Superior temporal gyrus (tissue), 1 donor: ENCODE measurements around the gene DPEP2.
A peak's percentile ranks its signal among the peaks of the same experiment; 100 is the strongest.
"Not testable (repeated sequence)": the region's sequence is repeated elsewhere in the genome, so short reads cannot be mapped to it uniquely, and the experiment has no call there.

Experiments
- DNase-seq: peaks from one replicate; pipeline ENCODE4 v3.0.0-alpha.2; 2016; ENCODE audit errors: extremely low spot score

Gene DPEP2, protein sequence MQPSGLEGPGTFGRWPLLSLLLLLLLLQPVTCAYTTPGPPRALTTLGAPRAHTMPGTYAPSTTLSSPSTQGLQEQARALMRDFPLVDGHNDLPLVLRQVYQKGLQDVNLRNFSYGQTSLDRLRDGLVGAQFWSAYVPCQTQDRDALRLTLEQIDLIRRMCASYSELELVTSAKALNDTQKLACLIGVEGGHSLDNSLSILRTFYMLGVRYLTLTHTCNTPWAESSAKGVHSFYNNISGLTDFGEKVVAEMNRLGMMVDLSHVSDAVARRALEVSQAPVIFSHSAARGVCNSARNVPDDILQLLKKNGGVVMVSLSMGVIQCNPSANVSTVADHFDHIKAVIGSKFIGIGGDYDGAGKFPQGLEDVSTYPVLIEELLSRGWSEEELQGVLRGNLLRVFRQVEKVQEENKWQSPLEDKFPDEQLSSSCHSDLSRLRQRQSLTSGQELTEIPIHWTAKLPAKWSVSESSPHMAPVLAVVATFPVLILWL

DNA sequence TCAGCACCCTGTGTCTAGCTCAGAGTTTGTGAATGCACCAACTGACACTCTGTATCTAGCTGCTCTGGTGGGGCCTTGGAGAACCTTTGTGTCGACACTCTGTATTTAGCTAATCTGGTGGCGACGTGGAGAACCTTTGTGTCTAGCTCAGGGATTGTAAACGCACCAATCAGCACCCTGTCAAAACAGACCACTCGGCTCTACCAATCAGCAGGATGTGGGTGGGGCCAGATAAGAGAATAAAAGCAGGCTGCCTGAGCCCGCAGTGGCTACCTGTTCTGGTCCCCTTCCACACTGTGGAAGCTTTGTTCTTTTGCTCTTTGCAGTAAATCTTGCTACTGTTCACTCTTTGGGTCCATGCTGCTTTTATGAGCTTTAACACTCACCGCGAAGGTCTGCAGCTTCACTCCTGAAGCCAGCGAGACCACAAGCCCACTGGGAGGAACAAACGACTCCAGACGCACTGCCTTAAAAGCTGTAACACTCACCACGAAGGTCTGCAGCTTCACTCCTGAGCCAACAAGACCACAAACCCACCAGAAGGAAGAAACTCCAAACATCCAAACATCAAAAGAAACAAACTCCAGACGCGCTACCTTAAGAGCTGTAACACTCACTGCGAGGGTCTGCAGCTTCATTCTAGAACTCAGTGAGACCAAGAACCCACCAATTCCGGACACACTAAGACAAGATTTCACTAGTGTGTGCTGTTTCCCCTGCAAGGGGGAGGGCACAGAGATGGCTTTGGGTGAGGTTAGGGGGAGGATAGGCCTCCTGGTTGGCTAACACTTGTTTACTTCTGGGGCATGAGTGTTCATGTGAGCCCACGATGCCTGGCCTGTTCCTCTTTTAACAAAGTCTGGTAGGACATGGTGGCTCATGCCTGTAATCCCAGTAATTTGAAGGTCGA, at the start of gene DPEP2:
TSS of gene DPEP2 (minus strand) at position 706 of the 910 bp plus-strand sequence. CDS start 6,272 bp downstream, outside the sequence.
- peak; percentile 11 for DNase-seq

DNA sequence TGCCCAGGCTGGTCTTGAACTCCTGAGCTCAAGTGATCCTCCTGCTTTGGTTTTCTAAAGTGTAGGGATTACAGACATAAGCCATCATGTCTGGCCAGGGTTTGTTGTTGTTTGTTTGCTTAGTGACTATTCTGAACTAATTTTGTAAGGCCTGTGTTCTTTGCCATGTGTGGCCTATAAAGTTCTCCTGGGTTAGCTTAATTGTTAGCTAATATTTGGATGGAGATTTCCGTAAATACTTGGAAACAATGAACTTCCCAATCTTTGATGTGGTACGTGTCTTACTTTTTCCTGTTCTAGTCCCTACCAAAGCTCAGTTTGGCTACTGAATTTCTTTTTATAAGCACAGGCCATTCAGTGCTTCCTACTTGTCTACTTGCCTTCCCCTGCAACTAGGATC, 48.7 kb upstream of the DPEP2 start:
- DNase-seq, result no peak

DNA sequence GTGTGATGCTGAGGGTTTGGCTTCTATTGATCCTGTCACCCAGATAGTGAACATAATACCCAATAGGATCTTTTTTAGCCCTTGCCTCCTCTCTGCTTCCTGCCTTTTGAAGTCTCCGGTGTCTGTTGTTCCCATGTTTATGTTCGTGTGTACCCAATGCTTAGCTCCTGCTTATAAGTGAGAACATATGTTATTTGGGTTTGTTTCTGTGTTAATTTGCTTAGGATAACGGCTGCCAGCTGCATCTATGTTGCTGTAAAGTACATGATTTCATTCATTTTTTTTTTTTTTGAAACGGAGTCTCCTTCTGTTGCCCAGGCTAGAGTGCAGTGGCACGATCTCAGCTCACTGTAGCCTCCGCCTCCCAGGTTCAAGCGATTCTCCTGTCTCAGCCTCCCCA, 46.8 kb upstream of the DPEP2 start:
- no peak for DNase-seq

DNA sequence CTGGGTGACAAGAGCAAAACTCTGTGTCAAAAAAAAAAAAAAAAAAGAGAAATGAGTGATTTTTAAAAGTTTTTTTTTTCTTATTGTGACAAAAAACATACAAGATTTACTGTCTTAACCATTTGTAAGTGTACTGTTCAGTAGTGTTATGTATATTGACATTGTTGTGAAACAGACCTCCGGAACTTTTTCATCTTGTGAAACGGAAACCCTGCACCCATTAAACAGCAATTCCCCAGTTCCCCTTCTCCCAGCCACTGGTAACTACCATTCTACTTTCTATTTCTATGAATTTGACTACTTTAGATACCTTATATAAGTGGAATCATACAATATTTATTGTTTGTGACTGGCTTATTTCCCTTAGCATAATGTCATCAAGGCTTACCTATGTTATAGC, 42.5 kb upstream of the DPEP2 start:
- DNase-seq, result no peak

DNA sequence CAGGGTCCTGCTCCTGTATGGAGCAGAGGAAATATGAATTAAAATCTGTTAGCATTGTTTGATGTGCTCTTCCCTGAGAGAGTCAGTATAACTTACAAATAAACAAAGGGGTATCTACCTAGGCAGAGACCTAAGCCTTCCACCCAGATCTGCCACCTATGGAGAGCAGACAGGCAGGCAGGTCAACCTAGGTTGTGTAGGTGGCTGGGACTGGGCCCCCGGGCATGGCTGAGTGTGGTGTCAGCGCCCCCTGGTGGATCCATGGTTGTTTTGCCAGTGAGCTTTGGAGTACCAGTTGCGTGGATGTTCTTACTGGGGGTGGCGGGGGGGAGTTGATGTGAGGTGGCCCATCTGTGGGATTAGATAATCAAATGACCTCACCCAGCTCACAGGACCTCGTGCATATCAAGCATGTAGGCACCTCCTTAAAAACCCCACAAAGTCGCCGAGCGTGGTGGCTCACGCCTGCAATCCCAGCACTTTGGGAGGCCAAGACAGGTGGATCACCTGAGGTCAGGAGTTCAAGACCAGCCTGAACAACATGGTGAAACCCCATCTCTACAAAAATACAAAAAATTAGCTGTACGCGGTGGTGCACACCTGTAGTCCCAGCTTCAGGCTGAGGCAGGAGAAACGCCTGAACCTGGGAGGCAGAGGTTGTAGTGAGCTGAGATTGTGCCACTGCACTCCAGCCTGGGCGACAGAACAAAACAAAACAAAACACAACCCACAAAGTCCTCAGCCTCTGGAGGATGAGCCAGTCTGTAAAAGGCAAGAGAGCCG, 41.4 kb upstream of the DPEP2 start:
- peak; percentile 79 for DNase-seq

DNA sequence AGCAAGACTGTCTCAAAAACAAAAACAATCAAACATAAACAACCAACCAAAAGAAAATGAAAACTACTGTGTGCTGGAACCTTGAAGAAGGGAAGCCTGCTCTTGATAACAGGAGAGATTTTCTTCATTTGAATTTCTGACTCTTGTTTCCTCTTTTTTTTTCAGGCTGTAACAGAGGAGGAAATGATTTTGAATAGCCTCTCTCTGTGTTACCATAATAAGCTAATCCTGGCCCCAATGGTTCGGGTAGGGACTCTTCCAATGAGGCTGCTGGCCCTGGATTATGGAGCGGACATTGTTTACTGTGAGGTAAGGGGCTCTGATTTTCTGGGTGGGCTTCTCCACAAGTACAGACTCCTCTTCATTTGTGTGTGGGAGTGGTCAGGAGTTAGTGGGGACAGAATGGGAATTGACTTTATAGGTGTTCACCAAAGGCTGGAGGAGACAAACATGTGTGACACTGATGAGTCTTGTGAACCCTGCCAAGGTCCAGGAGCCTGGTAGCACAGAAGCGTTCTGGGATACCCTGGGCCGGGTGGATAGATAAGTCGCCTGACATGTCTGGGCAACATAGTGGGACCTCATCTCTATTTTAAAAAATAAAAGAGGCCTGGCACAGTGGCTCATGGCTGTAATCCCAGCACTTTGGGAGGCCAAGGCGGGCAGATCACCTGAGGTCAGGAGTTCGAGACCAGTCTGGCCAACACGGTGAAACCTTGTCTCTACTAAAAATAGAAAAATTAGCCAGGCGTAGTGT, 38.7 kb upstream of the DPEP2 start:
- no peak for DNase-seq

DNA sequence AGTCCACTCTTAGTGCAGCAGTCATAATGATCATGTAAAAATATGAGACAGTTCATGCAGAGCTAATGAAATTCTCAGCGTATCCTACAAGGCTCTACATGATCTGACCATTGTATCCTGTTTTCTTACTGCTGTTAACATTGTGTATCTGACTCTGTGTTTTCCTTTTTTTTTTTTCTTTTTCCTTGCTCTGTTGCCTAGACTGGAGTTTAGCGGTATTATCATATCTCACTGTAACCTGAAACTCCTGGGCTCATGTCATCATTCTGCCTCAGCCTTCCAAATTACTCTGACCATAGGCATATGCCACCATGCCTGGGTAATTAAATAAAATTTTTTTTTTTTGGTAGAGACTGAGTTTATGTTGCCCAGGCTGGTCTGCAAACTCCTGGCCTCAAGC, 35.9 kb upstream of the DPEP2 start:
- DNase-seq, result no peak

DNA sequence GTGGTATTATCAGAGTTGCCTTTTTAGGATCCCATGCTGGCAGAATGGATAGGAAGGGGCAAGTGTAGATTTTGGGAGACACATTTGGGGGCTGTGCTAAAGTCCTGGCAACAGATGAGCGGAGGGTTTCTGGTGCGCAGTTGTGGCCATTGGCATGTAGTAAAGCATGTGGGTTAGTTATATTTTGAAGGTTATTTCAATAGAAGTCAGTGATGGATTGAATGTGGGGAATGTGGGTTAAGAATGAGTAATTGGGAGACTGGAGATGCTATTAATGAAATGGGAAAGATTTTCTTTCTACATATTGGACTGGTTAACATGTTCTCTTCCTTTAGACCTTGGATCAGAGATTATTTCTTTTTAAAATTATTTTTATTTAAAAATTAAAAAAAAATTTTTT, 33.8 kb upstream of the DPEP2 start:
- DNase-seq, result no peak

DNA sequence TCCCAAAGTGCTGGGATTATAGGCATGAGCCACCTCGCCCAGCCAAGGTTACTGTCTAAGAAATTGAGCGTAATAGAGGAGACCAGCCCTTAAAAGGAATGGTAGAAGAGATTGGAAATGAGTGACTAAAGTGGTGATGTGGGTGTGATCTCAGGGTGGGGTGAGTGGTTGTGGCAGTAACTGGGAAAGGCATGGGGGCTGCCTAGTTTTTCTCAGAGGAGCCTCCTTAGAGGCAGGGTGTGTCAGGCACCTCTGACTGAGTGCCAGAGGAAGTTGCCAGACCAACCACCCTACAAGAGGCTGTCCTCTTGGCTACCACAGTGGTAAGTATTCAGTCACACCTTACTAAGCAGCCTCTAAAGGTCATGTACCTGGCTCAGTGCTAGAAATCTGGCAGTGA, 32.7 kb upstream of the DPEP2 start:
- no peak for DNase-seq

DNA sequence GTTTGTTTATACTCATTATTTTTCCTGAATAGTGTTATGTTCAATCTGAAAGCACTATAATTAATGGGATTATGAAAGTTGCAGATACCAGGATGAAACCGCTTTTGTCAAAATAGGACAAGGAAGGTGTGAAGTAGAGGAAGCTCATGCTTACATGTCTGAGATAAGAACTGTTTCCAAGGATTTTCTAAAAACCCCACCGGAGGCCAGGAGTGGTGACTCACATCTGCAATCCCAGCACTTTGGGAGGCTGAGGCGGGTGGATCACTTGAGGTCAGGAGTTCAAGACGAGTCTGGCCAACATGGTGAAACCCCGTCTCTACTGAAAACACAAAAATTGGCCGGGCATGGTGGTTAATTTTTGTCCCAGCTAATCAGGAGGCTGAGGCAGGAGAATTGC, 30.8 kb upstream of the DPEP2 start:
- not testable (repeated sequence) for DNase-seq

DNA sequence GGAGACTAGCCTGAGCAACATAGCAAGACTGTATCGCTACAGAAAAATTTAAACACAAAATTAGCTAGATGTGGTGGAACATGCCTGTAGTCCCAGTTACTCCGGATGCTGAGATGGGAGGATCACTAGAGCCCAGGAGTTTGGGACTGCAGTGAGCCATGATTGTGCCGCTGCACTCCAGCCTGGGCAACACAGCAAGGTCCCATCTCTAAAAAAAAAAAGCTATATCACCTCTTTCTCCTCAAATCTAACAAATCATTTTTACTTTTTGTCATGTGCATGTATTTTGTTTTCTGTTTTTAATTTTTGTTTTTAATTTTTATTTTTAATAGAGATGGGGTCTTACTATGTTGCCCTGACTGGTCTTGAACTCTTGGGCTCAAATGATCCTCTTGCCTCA, 29.7 kb upstream of the DPEP2 start:
- DNase-seq, result no peak

DNA sequence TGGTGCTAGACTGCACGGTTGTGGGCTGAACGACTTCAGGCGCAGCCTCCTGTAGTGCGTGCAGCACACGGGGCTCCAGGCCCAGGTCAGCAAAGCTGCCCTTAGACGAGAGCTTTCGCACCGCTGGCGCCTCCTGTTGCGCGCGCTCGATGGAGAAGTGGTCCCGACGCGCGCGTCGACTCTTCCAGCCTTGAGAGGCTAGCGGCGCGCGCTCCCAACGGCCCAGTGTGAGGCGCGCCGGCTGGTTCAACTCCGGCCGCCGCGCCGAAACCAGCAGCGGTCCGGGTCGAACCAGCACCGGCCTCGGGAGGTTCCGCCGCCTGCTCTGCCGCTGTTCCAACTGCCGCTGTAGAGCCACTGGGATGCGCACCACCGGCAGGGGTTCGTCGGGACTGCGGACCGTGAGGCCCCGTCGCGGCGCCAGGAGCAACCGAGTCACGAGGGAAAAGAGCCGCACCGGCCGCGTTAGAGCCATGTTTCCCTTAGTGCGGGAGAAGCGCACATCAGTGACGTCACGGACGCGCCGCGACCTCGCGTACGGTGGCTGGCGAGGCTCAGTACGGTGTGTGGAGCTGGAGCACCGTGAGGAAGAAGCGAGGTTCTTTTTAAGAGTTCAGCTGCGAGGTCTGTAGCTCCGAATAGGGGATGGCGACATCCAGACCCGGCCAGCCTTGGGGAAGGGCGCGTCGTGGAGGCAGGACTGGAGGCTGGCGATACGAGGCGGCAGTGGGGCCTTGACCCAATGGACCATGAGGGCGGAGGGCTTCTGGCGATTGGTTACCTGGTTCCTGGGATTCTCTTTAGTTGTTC, 23.6 kb upstream of the DPEP2 start, which contains the start of the genes DDX28 and DUS2:
TSS of gene DDX28 (minus strand) at position 505 of the 810 bp plus-strand sequence. CDS start at position 475, 30 bp downstream.
TSS of gene DUS2 (plus strand) at position 557 of the 810 bp plus-strand sequence. CDS start 14,740 bp downstream, outside the sequence.
- DNase-seq, result peak; percentile 97

DNA sequence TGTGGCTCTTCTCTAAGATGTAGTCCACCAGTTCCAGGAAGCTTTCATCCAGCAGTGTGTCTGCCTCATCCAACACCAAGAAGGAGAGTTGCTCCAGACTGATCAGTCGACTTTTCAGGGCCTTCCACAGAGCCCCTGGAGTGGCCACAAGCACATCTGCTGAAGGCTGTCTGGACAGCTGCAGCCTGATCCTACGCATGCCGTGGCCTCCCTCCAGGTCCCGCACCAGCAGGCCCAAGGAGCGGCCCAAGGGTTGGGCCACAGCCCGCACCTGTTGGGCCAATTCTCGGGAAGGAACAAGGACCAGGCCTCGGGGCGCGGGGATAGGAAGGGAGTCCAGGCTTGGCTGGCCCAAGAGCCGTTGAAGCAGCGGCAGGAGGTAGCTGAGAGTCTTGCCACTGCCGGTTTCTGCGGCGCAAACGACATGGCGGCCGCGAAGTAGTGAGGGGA, 23.0 kb upstream of the DPEP2 start:
- no peak for DNase-seq

DNA sequence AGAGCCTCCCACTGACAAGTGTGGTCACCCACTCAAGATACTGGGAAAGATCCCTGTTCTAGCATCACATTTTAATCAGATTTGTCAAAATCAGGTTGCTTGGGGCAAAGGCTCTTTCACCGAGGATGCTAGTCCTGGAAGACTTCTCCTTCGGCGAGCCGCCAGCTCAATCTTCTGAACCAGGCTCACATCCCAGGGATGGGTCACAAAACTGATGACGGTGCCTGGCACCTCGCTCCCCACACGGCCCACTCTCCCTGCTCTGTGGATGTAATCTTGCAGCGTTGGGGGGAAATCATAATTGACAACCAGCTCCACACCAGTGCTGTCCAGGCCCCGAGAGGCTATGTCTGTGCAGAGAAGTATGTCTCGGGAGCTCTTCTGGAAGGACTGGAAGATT, 22.2 kb upstream of the DPEP2 start:
- DNase-seq, result no peak

DNA sequence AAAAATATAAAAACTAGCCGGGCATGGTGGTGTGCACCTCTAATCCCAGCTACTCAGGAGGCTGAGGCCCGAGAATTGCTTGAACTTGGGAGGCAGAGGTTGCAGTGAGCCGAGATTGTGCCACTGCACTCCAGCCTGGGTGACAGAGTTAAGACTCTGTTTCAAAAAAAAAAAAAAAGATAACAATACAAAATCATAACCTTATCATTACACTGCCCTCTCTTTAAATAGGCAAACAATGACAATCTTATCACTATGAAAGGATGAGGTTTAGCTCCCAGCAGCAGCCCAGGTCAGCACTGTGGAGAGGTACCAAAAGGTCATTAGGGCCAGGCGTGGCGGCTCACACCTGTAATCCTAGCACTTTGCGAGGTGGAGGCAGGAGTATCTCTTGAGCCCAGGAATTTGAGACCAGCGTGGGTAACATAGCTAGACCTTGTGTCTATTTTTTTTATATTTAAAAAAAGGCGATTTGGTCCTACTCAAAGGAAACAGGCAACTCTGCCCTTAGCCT, 19.9 kb upstream of the DPEP2 start:
- DNase-seq, result no peak

DNA sequence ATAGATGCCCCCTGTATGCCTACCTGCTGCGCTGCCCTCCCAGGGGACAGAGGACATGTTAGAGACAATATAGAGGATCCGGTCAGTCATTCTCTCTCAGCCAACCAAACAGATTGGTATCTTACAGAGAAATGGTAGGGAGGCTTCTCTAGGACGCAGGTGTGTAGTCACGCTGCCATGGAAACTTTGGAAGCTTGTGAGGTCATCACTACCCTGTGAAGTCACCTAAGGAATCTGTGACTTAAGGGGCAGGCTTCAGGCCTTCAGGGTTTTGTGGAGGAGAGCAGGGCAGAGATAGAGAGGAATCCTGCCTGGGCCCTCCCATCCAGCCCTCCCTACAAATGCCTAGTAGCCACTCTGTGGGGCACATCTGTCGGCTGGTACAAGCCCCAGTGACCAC, 16.4 kb upstream of the DPEP2 start, which contains the start of gene DPEP2NB:
TSS of gene DPEP2NB (minus strand) at position 231 of the 400 bp plus-strand sequence. CDS start at position 90, 141 bp downstream.
- no peak for DNase-seq

DNA sequence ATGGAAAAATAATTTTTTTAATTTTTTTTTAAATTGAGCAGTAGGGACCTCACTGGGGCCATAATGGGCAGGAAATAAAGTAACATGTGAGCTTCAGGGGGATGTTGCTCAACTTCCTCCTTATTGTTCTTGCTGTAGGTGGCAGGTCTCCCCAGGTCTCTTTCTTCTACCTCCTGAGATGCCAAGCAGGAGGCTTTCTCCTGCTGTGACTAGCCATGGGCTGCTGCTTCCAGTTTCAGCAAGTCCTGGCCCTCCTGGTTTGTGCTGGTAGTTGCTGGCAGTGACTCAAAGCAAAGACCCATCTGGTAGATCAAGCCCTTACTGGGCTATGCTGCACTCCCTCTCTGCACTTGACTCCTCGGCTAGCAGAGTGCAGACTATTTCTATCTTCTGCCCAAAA, 14.2 kb upstream of the DPEP2 start:
- DNase-seq, result no peak

DNA sequence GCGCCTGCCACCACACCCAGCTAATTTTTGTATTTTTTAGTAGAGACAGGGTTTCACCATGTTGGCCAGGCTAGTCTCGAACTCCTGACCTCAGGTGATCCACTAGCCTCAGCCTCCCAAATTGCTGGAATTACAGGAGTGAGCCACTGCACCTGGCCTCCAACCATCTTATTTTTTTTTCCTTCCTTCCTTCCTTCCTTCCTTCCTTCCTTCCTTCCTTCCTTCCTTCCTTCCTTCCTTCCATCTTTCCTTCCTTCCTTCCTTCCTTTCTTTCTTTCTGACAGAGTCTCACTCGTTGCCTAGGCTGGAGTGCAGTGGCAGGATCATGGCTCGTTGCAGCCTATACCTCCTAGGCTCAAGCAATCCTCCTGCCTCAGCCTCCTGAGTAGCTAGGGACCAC, 10.6 kb upstream of the DPEP2 start:
- not testable (repeated sequence) for DNase-seq

DNA sequence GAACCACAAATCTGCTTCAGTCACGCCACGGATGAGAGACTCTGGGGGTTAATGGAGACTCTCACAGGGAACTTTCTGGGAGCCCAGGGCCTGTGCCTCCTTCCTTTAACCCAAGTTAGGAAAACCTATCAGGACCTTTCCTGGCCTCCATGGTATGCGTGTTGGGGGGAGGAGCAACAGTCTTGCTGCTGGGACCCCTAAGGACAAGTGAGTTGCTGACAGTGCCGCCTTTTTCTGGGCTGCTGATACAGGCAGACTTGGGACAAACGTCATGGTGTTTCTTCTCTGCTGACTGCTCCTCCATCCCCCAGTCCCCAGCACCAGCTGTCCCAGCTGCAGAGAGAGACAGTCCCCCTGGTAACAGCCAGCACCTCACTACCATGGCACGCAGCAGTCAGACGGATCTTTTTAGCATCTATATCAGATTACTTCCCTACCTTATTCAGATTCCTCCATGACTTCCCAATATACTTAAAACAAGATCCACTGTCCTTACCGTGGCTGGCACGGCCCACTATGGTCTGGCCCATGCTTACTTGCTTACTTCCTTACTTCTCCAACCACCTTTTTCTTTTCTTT, 10.0 kb upstream of the DPEP2 start:
- no peak for DNase-seq
